ENCODE measurements around the gene RFX3. TPM values are rescaled to one million over a fixed set of nuclear protein-coding genes. Genes with fewer than 3 reads are reported as not detected.
"Not testable (repeated sequence)": the region's sequence is repeated elsewhere in the genome, so short reads cannot be mapped to it uniquely, and the experiment has no call there.

RFX3 gene
- total RNA-seq, 1 experiment from 2014 or later, result 9.9 TPM

- Histone ChIP-seq H3T11ph (ENCODE audit: low read length) (no peak overlapping the region), H3K56ac (ENCODE audit: insufficient read length, low read depth, low read length) (no peak overlapping the region), H4K20me1 (ENCODE audit: control insufficient read depth, insufficient read depth, insufficient read length) (no peaks in the 10 kb centered on the region), H3K27ac (ENCODE audit: insufficient read length, low read depth, low read length) (no peak overlapping the region), H3K23ac (ENCODE audit: insufficient read length, low read depth, low read length) (no peak overlapping the region), H2AFZ (ENCODE audit: low read length) (no peak overlapping the region), H4K5ac (ENCODE audit: insufficient read length, low read depth, low read length) (no peak overlapping the region), H2BK120ac (ENCODE audit: low read depth, low read length, poor library complexity, severe bottlenecking) (no peak overlapping the region), H2BK20ac (ENCODE audit: low read depth, low read length, poor library complexity, severe bottlenecking) (no peak overlapping the region), H3K27me3 (ENCODE audit: insufficient read depth, low read length) (no peaks in the 10 kb centered on the region), H3K9me3 (ENCODE audit: control insufficient read depth, low read depth, low read length) (no peaks in the 10 kb centered on the region), H2BK12ac (ENCODE audit: insufficient read length, low read depth, low read length) (no peak overlapping the region), H4K8ac (replicated peaks; ENCODE audit: insufficient read length, low read depth, low read length) (no peak overlapping the region), H2BK15ac (ENCODE audit: low read depth, low read length) (no peak overlapping the region), H3K4me2 (ENCODE audit: insufficient read depth, insufficient read length, low read length) (no peak overlapping the region), H2AK5ac (ENCODE audit: insufficient read length, low read length) (no peak overlapping the region), H3K9ac (ENCODE audit: extremely low read depth, insufficient read length, low read length) (no peak overlapping the region), H3K79me1 (ENCODE audit: insufficient read depth, low read depth, low read length, poor library complexity, severe bottlenecking) (no peaks in the 10 kb centered on the region), H3K4me1 (ENCODE audit: insufficient read depth, low read length) (peaks cover 11% of the 10 kb centered on the region; the same call in 1 of the 2 replicates), H4K91ac (ENCODE audit: insufficient read length, low read depth, low read length) (no peak overlapping the region), H3K4ac (ENCODE audit: low read depth, low read length) (no peak overlapping the region), H3K79me2 (ENCODE audit: insufficient read depth, low read length) (no peaks in the 10 kb centered on the region), H2BK5ac (ENCODE audit: insufficient read length, low read length) (no peak overlapping the region), H3K14ac (ENCODE audit: insufficient read depth, low read length) (no peak overlapping the region), H3K23me2 (ENCODE audit: insufficient read length, low read depth, low read length, poor library complexity, severe bottlenecking) (no peaks in the 10 kb centered on the region), H3K18ac (ENCODE audit: insufficient read length, low read depth, low read length) (no peak overlapping the region)
- no peak for DNase-seq
- Mint-ChIP-seq H3K27ac (no peak overlapping the region), H3K9me3 (peaks cover 0 to 2% of the 10 kb centered on the region in 2 experiments; a peak in 1 of 5 replicates), H3K4me1 (peaks cover 24 to 26% of the 10 kb centered on the region in 2 experiments), H3K36me3 (ENCODE audit: insufficient read depth in 1 of 3, low read depth in 3 of 3) (peaks cover 0 to 16% (median 7%) of the 10 kb centered on the region in 3 experiments; a peak in 2 of 7 replicates), H3K4me3 (no peak overlapping the region), H3K27me3 (ENCODE audit: low read depth) (no peaks in the 10 kb centered on the region)
- no peak for TF ChIP-seq CTCF (conservative IDR thresholded peaks at IDR 0.05)
- WGBS (ENCODE audit: extremely low coverage, insufficient read length, low lambda C conversion rate), result no CpG with 5 or more reads among the region's 2 CpGs
Observed at GRCh38 chr9:3308609-3309008, 217.2 kb downstream of the RFX3 start.

- not testable (repeated sequence) for H3K9me3 ChIP-seq (ENCODE audit: control insufficient read depth, low read depth, low read length); H3K9me3 Mint-ChIP-seq; H4K20me1 ChIP-seq (ENCODE audit: control insufficient read depth, insufficient read depth, insufficient read length); H3K27me3 Mint-ChIP-seq (ENCODE audit: low read depth); H3K4me3 Mint-ChIP-seq; H3K27me3 ChIP-seq (ENCODE audit: insufficient read depth, low read length); H3K23me2 ChIP-seq (ENCODE audit: insufficient read length, low read depth, low read length, poor library complexity, severe bottlenecking); H3K14ac ChIP-seq (ENCODE audit: insufficient read depth, low read length); H3K36me3 Mint-ChIP-seq (ENCODE audit: insufficient read depth in 1 of 3, low read depth in 3 of 3); H3K56ac ChIP-seq (ENCODE audit: insufficient read length, low read depth, low read length); H3K9ac ChIP-seq (ENCODE audit: extremely low read depth, insufficient read length, low read length); H3K23ac ChIP-seq (ENCODE audit: insufficient read length, low read depth, low read length); H4K8ac ChIP-seq (replicated peaks; ENCODE audit: insufficient read length, low read depth, low read length); H2BK120ac ChIP-seq (ENCODE audit: low read depth, low read length, poor library complexity, severe bottlenecking); H3K79me1 ChIP-seq (ENCODE audit: insufficient read depth, low read depth, low read length, poor library complexity, severe bottlenecking); H4K91ac ChIP-seq (ENCODE audit: insufficient read length, low read depth, low read length); H2BK20ac ChIP-seq (ENCODE audit: low read depth, low read length, poor library complexity, severe bottlenecking); H2AFZ ChIP-seq (ENCODE audit: low read length); H3T11ph ChIP-seq (ENCODE audit: low read length); H3K4me2 ChIP-seq (ENCODE audit: insufficient read depth, insufficient read length, low read length); H3K4ac ChIP-seq (ENCODE audit: low read depth, low read length); H3K18ac ChIP-seq (ENCODE audit: insufficient read length, low read depth, low read length); H3K27ac ChIP-seq (ENCODE audit: insufficient read length, low read depth, low read length); H2AK5ac ChIP-seq (ENCODE audit: insufficient read length, low read length); H3K4me1 ChIP-seq (ENCODE audit: insufficient read depth, low read length); DNase-seq; H3K27ac Mint-ChIP-seq; H2BK15ac ChIP-seq (ENCODE audit: low read depth, low read length); H2BK12ac ChIP-seq (ENCODE audit: insufficient read length, low read depth, low read length); H2BK5ac ChIP-seq (ENCODE audit: insufficient read length, low read length); H3K79me2 ChIP-seq (ENCODE audit: insufficient read depth, low read length); H4K5ac ChIP-seq (ENCODE audit: insufficient read length, low read depth, low read length)
- no CpG with 5 or more reads among the region's 1 CpG for whole genome bisulfite sequencing (ENCODE audit: extremely low coverage, insufficient read length, low lambda C conversion rate)
- peaks cover 18 to 23% of the 10 kb centered on the region in 2 experiments for H3K4me1 Mint-ChIP-seq
Observed at GRCh38 chr9:3304388-3304787, 221.4 kb downstream of the RFX3 start.

Data from H9 (cell line).